Fibroblast of lung (primary cell): ENCODE results near the gene GMEB1.

Source experiments
- CTCF ChIP-seq, 2 donors: IDR thresholded peaks in 1 of 2; conservative IDR thresholded peaks in 1 of 2; 1 replicate in 1 of 2; 2 replicates in 1 of 2; pipeline ENCODE4 v1.5.1; 2011 to 2012; ENCODE audit warnings: low read length in 2 of 2, control low read depth in 1 of 2, inconsistent platforms in 1 of 2, low read depth in 1 of 2, mild to moderate bottlenecking in 1 of 2
- EZH2 ChIP-seq: IDR thresholded peaks from 2 replicates; pipeline ENCODE4 v1.5.1; 2012; ENCODE audit warnings: low read length, control low read depth, mild to moderate bottlenecking; ENCODE audit errors: missing control alignments

DNA sequence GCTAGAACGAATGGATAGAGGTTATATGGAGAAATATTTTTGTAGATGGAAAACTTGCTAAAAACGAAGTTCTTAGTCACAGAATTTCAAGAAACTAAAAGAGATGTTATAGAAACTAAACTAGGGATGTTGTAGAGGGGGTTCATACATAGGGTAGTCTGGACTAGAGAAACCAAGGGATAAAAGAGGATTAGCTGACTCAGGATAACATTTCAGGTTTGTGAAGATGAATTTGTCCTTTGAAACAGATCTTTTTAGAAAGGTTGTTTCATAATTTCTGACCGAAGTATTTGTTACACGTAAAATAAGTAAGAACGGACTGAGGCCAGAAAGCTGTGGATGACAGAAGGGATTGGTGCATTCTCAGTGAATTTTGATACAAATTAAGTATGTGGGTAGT is 81.7 kb downstream of the GMEB1 start:
- TF ChIP-seq CTCF (conservative IDR thresholded peaks at IDR 0.05 in 1 of 2, IDR thresholded peaks at IDR 0.05 in 1 of 2; ENCODE audit: low read depth in 1 of 2, low read length in 2 of 2) (no peak), EZH2 (no peak)
